Neutrophil (primary cell): ENCODE measurements around the gene EXD1.
A peak's percentile ranks its signal among the peaks of the same experiment; 100 is the strongest.
"Not testable (repeated sequence)": the region's sequence is repeated elsewhere in the genome, so short reads cannot be mapped to it uniquely, and the experiment has no call there.

Experiments
- H3K27ac ChIP-seq: fragments of 200-600 bp; sonication (generic); 2 replicates; pipeline ENCODE4 v1.5.1; 2016; ENCODE audit warnings: mild to moderate bottlenecking, moderate library complexity
- H3K27me3 ChIP-seq: fragments of 200-600 bp; sonication (generic); 2 replicates; pipeline ENCODE4 v1.6.0; 2016; ENCODE audit warnings: mild to moderate bottlenecking
- H3K36me3 ChIP-seq: fragments of 200-600 bp; sonication (generic); 2 replicates; pipeline ENCODE4 v1.5.1; 2017
- H3K4me1 ChIP-seq, 2 experiments: fragments of 200-600 bp in 1 of 2; sonication (generic) in 1 of 2; 1 replicate in 1 of 2; 2 replicates in 1 of 2; pipeline versions ENCODE4 v1.5.1 to v1.6.1; 2013 to 2016; ENCODE audit warnings: low read depth in 1 of 2, low read length in 1 of 2, mild to moderate bottlenecking in 1 of 2, moderate library complexity in 1 of 2; ENCODE audit not compliant: control insufficient read depth in 1 of 2, insufficient read depth in 1 of 2
- H3K4me3 ChIP-seq, 2 experiments: fragments of 200-600 bp in 1 of 2; sonication (generic) in 1 of 2; 1 replicate in 1 of 2; 2 replicates in 1 of 2; pipeline ENCODE4 v1.5.1; 2013 to 2016; ENCODE audit warnings: low read depth in 1 of 2, low read length in 1 of 2, mild to moderate bottlenecking in 1 of 2, moderate library complexity in 1 of 2
- H3K9me3 ChIP-seq: fragments of 200-600 bp; sonication (generic); 2 replicates; pipeline ENCODE4 v1.5.1; 2016
- TF ChIP-seq, protein P1 (sequence below): fragments of 200-600 bp; sonication (generic); IDR thresholded peaks from 2 replicates; pipeline ENCODE4 v1.5.1; 2016; ENCODE audit warnings: antibody characterized with exemption

The EXD1 gene

DNA sequence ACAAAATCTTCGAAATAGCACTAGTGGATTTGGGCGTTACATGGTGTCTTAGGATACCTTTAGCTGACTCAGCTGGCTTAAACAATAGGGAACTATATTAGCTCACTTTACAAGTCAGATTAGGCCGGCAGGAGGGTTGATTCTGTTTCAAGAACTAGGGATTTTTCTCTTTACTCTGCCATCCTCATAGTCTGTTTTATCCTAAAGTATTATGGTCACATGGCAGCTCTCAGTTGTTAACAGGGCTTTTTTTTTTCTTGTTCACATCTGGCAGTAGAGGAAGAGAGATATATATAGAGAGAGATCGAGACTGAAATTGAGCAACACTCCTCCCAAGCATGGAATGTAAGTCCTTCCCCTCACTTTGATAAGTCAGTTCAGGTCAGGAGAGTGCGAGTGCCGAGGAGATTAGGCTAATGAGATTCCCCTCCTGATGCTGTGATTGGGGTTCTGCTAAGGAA, 33.4 kb upstream of the EXD1 start:
- TF ChIP-seq, protein P1, sequence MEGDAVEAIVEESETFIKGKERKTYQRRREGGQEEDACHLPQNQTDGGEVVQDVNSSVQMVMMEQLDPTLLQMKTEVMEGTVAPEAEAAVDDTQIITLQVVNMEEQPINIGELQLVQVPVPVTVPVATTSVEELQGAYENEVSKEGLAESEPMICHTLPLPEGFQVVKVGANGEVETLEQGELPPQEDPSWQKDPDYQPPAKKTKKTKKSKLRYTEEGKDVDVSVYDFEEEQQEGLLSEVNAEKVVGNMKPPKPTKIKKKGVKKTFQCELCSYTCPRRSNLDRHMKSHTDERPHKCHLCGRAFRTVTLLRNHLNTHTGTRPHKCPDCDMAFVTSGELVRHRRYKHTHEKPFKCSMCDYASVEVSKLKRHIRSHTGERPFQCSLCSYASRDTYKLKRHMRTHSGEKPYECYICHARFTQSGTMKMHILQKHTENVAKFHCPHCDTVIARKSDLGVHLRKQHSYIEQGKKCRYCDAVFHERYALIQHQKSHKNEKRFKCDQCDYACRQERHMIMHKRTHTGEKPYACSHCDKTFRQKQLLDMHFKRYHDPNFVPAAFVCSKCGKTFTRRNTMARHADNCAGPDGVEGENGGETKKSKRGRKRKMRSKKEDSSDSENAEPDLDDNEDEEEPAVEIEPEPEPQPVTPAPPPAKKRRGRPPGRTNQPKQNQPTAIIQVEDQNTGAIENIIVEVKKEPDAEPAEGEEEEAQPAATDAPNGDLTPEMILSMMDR: no peak
- no peaks in the 10 kb centered on the region for H3K9me3 ChIP-seq
- no peak overlapping the region for H3K27ac ChIP-seq
- peaks cover 10 to 18% of the 10 kb centered on the region in 2 experiments for H3K4me1 ChIP-seq
- H3K4me3 ChIP-seq: no peak overlapping the region
- no peaks in the 10 kb centered on the region for H3K27me3 ChIP-seq
- peaks cover 55% of the 10 kb centered on the region for H3K36me3 ChIP-seq

GRCh38 chr15:41262571-41262970, 32.0 kb upstream of the EXD1 start:
- peaks cover 19 to 26% of the 10 kb centered on the region in 2 experiments for H3K4me1 ChIP-seq
- H3K27me3 ChIP-seq: no peaks in the 10 kb centered on the region
- H3K27ac ChIP-seq: no peak overlapping the region
- TF ChIP-seq, protein P1: no peak
- H3K36me3 ChIP-seq: peaks cover 58% of the 10 kb centered on the region
- H3K4me3 ChIP-seq: no peak overlapping the region
- no peaks in the 10 kb centered on the region for H3K9me3 ChIP-seq

GRCh38 chr15:41260924-41261323, 30.4 kb upstream of the EXD1 start:
- peaks cover 58% of the 10 kb centered on the region for H3K36me3 ChIP-seq
- H3K4me3 ChIP-seq, H3K9me3 ChIP-seq, H3K27ac ChIP-seq, H3K27me3 ChIP-seq: not testable (repeated sequence)
- peaks cover 29 to 36% of the 10 kb centered on the region in 2 experiments for H3K4me1 ChIP-seq

DNA sequence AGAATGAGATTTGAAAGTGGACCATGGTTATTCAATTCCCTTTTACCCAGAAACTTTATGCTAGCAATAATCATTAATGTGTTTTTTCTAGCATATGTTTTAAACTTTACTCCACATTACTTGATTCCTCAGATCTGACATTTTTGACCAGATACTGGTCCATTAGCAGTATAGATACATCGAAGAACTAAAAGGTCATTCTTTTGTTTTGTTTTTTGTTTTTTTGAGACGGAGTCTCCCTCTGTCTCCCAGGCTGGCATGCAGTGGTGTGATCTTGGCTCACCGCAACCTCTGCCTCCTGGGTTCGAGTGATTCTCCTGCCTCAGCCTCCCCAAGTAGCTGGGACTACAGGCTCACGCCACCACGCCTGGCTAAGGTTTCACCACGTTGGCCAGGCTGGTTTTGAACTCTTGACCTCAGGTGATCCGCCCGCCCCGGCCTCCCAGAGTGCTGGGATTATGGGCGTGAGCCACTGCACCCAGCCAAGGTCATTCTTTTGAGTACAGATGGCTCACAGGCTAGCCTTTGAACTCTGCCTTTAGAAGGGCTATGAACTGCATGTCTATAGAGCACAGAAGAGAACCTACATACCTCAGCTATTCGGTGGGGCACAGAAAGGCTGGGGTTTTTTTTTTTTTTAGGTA, 29.1 kb upstream of the EXD1 start:
- no peak overlapping the region for H3K4me3 ChIP-seq
- peaks cover 51% of the 10 kb centered on the region for H3K36me3 ChIP-seq
- peaks cover 30 to 40% of the 10 kb centered on the region in 2 experiments for H3K4me1 ChIP-seq
- TF ChIP-seq, protein P1: no peak
- no peaks in the 10 kb centered on the region for H3K27me3 ChIP-seq
- H3K27ac ChIP-seq: peak overlapping the region; percentile 76
- H3K9me3 ChIP-seq: no peaks in the 10 kb centered on the region

- Histone ChIP-seq H3K9me3 (no peaks in the 10 kb centered on the region), H3K27me3 (no peaks in the 10 kb centered on the region), H3K4me3 (no peak overlapping the region), H3K4me1 (peaks cover 30 to 40% of the 10 kb centered on the region in 2 experiments), H3K36me3 (peaks cover 51% of the 10 kb centered on the region), H3K27ac (peak overlapping the region; percentile 76)
- TF ChIP-seq, protein P1: no peak
These were observed 28.4 kb upstream of the EXD1 start for GRCh38 chr15:41258750-41259471.

- peaks cover 45% of the 10 kb centered on the region for H3K36me3 ChIP-seq
These were observed 26.1 kb upstream of the EXD1 start for GRCh38 chr15:41256577-41257038.

More at GRCh38 chr15:41256577-41257038, 26.1 kb upstream of the EXD1 start:
- no peaks in the 10 kb centered on the region for H3K27me3 ChIP-seq
- TF ChIP-seq, protein P1: no peak
- peak overlapping the region; percentile 41 for H3K27ac ChIP-seq
- H3K4me3 ChIP-seq: no peak overlapping the region
- H3K9me3 ChIP-seq: no peaks in the 10 kb centered on the region
- H3K4me1 ChIP-seq: peaks cover 30 to 33% of the 10 kb centered on the region in 2 experiments
